Gastroesophageal sphincter (tissue), 3 donors: ENCODE results near the gene ZBTB46.

Experiments used
- EP300 ChIP-seq: sonication (generic); formaldehyde crosslinking; IDR thresholded peaks from one replicate; pipeline ENCODE4 v1.6.1; 2017; ENCODE audit warnings: antibody characterized with exemption, mild to moderate bottlenecking
- POLR2A ChIP-seq, 2 donors: fragments of 450-650 bp; IDR thresholded peaks; one replicate each; pipeline ENCODE4 v1.6.1; 2017; ENCODE audit warnings: antibody characterized with exemption in 2 of 2, mild to moderate bottlenecking in 2 of 2, moderate library complexity in 1 of 2
- POLR2AphosphoS5 ChIP-seq: sonication (generic); formaldehyde crosslinking; IDR thresholded peaks from one replicate; pipeline ENCODE4 v1.6.1; 2017; ENCODE audit warnings: antibody characterized with exemption
- TF ChIP-seq, protein P1 (sequence below), 4 experiments: fragments of 200-600 bp in 2 of 4; fragments of 450-650 bp in 2 of 4; sonication (generic) in 1 of 4; IDR thresholded peaks; one replicate each; pipeline ENCODE4 v1.5.1; 2017 to 2019; ENCODE audit warnings: antibody characterized with exemption in 4 of 4, mild to moderate bottlenecking in 2 of 4, moderate library complexity in 2 of 4

GRCh38 chr20:63740627-63741353, 90.3 kb downstream of the ZBTB46 start:
- TF ChIP-seq, protein P1, sequence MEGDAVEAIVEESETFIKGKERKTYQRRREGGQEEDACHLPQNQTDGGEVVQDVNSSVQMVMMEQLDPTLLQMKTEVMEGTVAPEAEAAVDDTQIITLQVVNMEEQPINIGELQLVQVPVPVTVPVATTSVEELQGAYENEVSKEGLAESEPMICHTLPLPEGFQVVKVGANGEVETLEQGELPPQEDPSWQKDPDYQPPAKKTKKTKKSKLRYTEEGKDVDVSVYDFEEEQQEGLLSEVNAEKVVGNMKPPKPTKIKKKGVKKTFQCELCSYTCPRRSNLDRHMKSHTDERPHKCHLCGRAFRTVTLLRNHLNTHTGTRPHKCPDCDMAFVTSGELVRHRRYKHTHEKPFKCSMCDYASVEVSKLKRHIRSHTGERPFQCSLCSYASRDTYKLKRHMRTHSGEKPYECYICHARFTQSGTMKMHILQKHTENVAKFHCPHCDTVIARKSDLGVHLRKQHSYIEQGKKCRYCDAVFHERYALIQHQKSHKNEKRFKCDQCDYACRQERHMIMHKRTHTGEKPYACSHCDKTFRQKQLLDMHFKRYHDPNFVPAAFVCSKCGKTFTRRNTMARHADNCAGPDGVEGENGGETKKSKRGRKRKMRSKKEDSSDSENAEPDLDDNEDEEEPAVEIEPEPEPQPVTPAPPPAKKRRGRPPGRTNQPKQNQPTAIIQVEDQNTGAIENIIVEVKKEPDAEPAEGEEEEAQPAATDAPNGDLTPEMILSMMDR (IDR thresholded peaks at IDR 0.05) = peak in 1 of 4 experiments; percentile 76
- TF ChIP-seq EP300 = no peak
- TF ChIP-seq POLR2AphosphoS5 = peak; percentile 83
- TF ChIP-seq POLR2A (IDR thresholded peaks at IDR 0.05) = peak; percentile 28 to 43
